Gastrocnemius medialis (tissue), 4 donors: Measurements from ENCODE around the gene MBD5. TPM values are rescaled to one million over a fixed set of nuclear protein-coding genes. Genes with fewer than 3 reads are reported as not detected.

Experiments
- ATAC-seq, 2 donors: fragments of 150-250 bp; one replicate each; pipeline ENCODE4 v1.9.1; 2016
- DNase-seq, 2 donors: peaks; one replicate each; pipeline ENCODE4 v3.0.0-alpha.2; 2019
- H3K27ac ChIP-seq, 4 donors: fragments of 200-600 bp; sonication (generic); 1 replicate in 1 of 4; 2 replicates in 3 of 4; pipeline ENCODE4 v1.5.1; 2016 to 2018; ENCODE audit warnings: mild to moderate bottlenecking in 2 of 4, moderate library complexity in 1 of 4
- H3K27me3 ChIP-seq, 3 donors: fragments of 200-600 bp; sonication (generic) in 2 of 3; 1 replicate in 1 of 3; 2 replicates in 2 of 3; pipeline versions ENCODE4 v1.5.1 to v1.6.0; 2016 to 2019; ENCODE audit warnings: mild to moderate bottlenecking in 1 of 3, moderate library complexity in 1 of 3
- H3K36me3 ChIP-seq, 2 donors: fragments of 200-600 bp; sonication (generic) in 1 of 2; one replicate each; pipeline ENCODE4 v1.5.1; 2017 to 2018
- H3K4me1 ChIP-seq, 2 donors: fragments of 200-600 bp; sonication (generic) in 1 of 2; one replicate each; pipeline ENCODE4 v1.5.1; 2016 to 2017; ENCODE audit warnings: mild to moderate bottlenecking in 2 of 2
- H3K4me3 ChIP-seq, 4 donors: fragments of 200-600 bp; sonication (generic) in 3 of 4; 1 replicate in 1 of 4; 2 replicates in 3 of 4; pipeline ENCODE4 v1.5.1; 2016 to 2019; ENCODE audit warnings: mild to moderate bottlenecking in 2 of 4
- H3K9me3 ChIP-seq, 3 donors: fragments of 200-600 bp; sonication (generic) in 2 of 3; 1 replicate in 1 of 3; 2 replicates in 2 of 3; pipeline ENCODE4 v1.5.1; 2016 to 2019
- POLR2A ChIP-seq, 2 donors: fragments of 450-650 bp; IDR thresholded peaks; one replicate each; pipeline ENCODE4 v1.6.1; 2017; ENCODE audit warnings: antibody characterized with exemption in 2 of 2, mild to moderate bottlenecking in 2 of 2, moderate library complexity in 2 of 2
- in situ Hi-C, 4 donors: fragments of 200-750 bp; cut with MboI; loops; one replicate each; pipeline versions ENCODE4 v1.15.0 to v1.8.0; 2017; ENCODE audit warnings: low sequenced_read_pairs in 4 of 4
- intact Hi-C: fragments of 100-400 bp; cut with DNase I; formaldehyde crosslinking; loops from one replicate; pipeline ENCODE4 v1.15.1; 2023; ENCODE audit warnings: low total_unique reads
- total RNA-seq, 4 donors: library from RNA; depleted of rRNA; stranded (reverse); fragments of >200 nt; gene quantifications; one replicate each; pipeline versions ENCODE4 v1.1.0 to v1.2.3, GENCODE V29; 2016
- TF ChIP-seq, protein P1 (sequence below), 5 experiments: fragments of 450-650 bp in 3 of 5; fragments of 200-600 bp in 2 of 5; sonication (generic) in 2 of 5; IDR thresholded peaks in 4 of 5; conservative IDR thresholded peaks in 1 of 5; 1 replicate in 4 of 5; 2 replicates in 1 of 5; pipeline ENCODE4 v1.5.1; 2016 to 2019; ENCODE audit warnings: antibody characterized with exemption in 5 of 5, mild to moderate bottlenecking in 3 of 5, moderate library complexity in 3 of 5

The MBD5 gene
- total RNA-seq, 4 donors from 2014 or later: 15.2 to 27.2 (median 15.5) TPM

DNA sequence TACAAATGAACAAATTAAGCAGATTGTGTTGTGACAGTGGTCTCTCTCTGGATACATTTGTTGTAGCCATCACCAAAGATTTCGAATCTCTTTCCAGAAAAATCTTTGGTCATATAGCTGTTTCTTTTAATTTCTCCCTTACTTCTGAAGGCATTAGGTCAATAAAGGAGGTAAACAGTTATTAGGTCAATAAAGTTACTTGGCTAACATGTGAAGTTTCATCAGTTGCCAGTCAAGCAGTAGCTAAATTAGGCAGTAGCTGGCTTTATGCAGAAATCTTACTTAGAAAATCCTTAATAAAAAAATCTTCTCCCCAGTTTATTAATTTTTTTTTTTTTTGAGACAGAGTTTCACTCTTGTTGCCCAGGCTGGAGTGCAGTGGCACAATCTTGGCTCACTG lies 115.5 kb downstream of the MBD5 start:
- DNase-seq (no peak), ATAC-seq (no peak)
- Histone ChIP-seq H3K27ac (no peak overlapping the region), H3K4me3 (no peak overlapping the region), H3K9me3 (no peaks in the 10 kb centered on the region), H3K27me3 (no peaks in the 10 kb centered on the region), H3K36me3 (no peaks in the 10 kb centered on the region), H3K4me1 (no peaks in the 10 kb centered on the region)
- no peak for TF ChIP-seq POLR2A (IDR thresholded peaks at IDR 0.05)
- TF ChIP-seq, protein P1, sequence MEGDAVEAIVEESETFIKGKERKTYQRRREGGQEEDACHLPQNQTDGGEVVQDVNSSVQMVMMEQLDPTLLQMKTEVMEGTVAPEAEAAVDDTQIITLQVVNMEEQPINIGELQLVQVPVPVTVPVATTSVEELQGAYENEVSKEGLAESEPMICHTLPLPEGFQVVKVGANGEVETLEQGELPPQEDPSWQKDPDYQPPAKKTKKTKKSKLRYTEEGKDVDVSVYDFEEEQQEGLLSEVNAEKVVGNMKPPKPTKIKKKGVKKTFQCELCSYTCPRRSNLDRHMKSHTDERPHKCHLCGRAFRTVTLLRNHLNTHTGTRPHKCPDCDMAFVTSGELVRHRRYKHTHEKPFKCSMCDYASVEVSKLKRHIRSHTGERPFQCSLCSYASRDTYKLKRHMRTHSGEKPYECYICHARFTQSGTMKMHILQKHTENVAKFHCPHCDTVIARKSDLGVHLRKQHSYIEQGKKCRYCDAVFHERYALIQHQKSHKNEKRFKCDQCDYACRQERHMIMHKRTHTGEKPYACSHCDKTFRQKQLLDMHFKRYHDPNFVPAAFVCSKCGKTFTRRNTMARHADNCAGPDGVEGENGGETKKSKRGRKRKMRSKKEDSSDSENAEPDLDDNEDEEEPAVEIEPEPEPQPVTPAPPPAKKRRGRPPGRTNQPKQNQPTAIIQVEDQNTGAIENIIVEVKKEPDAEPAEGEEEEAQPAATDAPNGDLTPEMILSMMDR (IDR thresholded peaks at IDR 0.05 in 4 of 5, conservative IDR thresholded peaks at IDR 0.05 in 1 of 5): no peak
- in situ Hi-C loops: no loop called here
- intact Hi-C loops: no loop called here

DNA sequence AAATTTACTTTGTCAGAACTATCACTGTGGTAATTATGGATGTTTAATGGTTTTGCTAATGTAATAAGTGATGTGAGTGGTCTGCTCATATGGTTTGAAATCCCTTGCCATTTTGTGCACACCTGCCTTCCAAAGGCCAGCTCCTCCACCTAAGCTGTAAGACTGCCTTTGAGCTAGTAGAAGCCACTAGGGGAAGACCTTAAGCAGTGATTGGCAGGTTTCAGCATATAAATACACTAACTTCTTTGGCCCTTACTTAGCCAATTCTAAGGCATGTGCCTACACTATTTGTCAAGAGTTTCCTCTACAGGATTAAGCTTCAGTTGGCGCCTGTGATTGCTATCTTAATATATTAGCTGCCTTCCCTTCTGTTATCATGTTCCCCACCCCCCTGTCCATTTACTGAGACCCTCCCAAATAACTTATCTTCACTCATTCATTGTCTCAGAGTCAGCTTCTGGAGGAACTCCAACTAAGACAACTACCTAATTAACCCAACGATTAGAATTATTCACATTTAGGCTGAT lies 141.1 kb downstream of the MBD5 start:
- ATAC-seq (no peak), DNase-seq (no peak)
- no peaks in the 10 kb centered on the region for H3K4me1 ChIP-seq
- intact Hi-C loops: no loop called here
- no peak overlapping the region for H3K4me3 ChIP-seq
- H3K27ac ChIP-seq: no peak overlapping the region
- H3K9me3 ChIP-seq: no peaks in the 10 kb centered on the region
- in situ Hi-C loops: no loop called here
- no peaks in the 10 kb centered on the region for H3K36me3 ChIP-seq
- H3K27me3 ChIP-seq: no peaks in the 10 kb centered on the region
- TF ChIP-seq, protein P1 (IDR thresholded peaks at IDR 0.05 in 4 of 5, conservative IDR thresholded peaks at IDR 0.05 in 1 of 5): no peak
- no peak for TF ChIP-seq POLR2A (IDR thresholded peaks at IDR 0.05)

DNA sequence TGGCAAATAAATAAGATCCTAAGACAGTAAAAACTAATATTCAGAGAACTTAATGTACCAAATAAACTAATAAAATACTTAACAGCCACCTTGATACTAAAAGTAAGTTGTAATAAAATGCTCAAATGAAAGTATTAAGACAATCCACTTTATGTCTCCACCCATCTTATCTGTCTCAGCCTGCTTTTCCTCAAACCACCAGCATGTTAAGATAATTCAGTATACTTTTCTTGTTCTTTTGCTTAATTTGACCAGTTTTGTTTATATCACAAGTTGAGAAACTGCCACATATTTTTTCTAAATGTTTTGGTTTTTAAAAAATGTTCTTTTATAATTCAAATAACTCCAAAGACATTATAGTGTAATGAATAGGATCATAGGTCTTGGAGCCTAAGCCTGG lies 142.0 kb downstream of the MBD5 start:
- Histone ChIP-seq H3K27me3 (no peaks in the 10 kb centered on the region), H3K4me3 (no peak overlapping the region), H3K9me3 (no peaks in the 10 kb centered on the region), H3K27ac (no peak overlapping the region), H3K36me3 (no peaks in the 10 kb centered on the region), H3K4me1 (no peaks in the 10 kb centered on the region)
- ATAC-seq (no peak), DNase-seq (no peak)
- intact Hi-C loops: no loop called here
- in situ Hi-C loops: no loop called here
- no peak for TF ChIP-seq POLR2A (IDR thresholded peaks at IDR 0.05)
- TF ChIP-seq, protein P1 (IDR thresholded peaks at IDR 0.05 in 4 of 5, conservative IDR thresholded peaks at IDR 0.05 in 1 of 5): no peak

DNA sequence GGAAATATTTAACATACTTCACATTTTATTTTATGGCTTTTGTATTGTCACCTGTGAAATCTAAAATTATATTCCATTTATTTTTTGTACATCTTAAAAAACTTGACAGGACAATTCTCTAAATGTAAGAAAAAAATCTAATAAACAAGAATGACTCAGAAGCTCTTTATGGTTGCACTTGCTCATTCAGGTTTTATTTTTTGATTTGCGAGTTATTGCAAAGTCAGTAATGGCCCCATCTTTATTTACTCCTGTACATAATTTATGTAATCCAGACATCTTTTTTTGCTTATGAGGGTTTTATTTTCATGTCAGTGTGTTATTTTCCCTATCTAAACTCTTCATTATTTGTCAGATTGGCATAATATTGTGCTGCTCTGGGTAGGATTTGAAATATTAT lies 145.1 kb downstream of the MBD5 start:
- intact Hi-C loops (no loop called here), in situ Hi-C loops (no loop called here)
- no peak for ATAC-seq
- H3K27me3 ChIP-seq: no peaks in the 10 kb centered on the region
- H3K4me1 ChIP-seq: no peaks in the 10 kb centered on the region
- no peaks in the 10 kb centered on the region for H3K9me3 ChIP-seq
- no peak for DNase-seq
- no peak overlapping the region for H3K4me3 ChIP-seq
- TF ChIP-seq POLR2A (IDR thresholded peaks at IDR 0.05): no peak
- TF ChIP-seq, protein P1 (IDR thresholded peaks at IDR 0.05 in 4 of 5, conservative IDR thresholded peaks at IDR 0.05 in 1 of 5): no peak
- no peaks in the 10 kb centered on the region for H3K36me3 ChIP-seq
- H3K27ac ChIP-seq: no peak overlapping the region

DNA sequence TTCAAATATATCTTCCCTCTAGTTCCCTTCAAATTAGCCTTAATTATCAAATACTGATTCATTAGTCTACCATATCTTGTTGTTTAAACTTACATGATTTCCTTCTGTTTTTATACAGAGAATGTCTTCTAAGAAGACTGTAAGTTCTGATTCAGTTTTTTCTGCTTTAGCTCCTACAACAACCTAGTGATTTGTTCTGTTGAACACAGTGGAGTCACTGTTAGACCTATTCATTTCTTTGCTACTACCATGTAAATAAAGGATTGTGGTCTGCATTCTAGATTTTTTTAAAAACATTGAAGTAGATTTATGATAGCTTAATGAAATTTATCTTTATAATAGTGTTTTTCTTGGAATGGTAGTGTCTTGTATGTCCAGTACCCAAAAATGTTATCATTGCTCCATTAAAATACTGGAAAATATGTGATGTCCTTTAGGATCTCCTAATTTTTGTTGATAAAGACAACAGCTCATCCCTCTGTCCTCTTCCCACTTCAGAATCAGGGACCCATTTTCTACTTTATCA lies 146.4 kb downstream of the MBD5 start:
- H3K27me3 ChIP-seq: no peaks in the 10 kb centered on the region
- intact Hi-C loops: no loop called here
- no peaks in the 10 kb centered on the region for H3K4me1 ChIP-seq
- in situ Hi-C loops: no loop called here
- no peaks in the 10 kb centered on the region for H3K9me3 ChIP-seq
- no peak overlapping the region for H3K27ac ChIP-seq
- H3K4me3 ChIP-seq: no peak overlapping the region
- no peak for ATAC-seq
- no peak for DNase-seq
- TF ChIP-seq POLR2A (IDR thresholded peaks at IDR 0.05): no peak
- no peaks in the 10 kb centered on the region for H3K36me3 ChIP-seq
